WTC11 (cell line): ENCODE measurements around the gene PLEK. TPM values are rescaled to one million over a fixed set of nuclear protein-coding genes. Genes with fewer than 3 reads are reported as not detected.

Source experiments
- ATAC-seq: fragments of 200-7000 bp; cut with Tn5 transposase; 2 replicates; pipeline ENCODE4 v1.10.0; 2021; ENCODE audit warnings: mild to moderate bottlenecking, moderate library complexity
- CTCF ChIA-PET: fragments of 300-600 bp; sonication (Branson Sonifier 250); formaldehyde crosslinking; loops from one replicate; lab custom pipeline; 2021; ENCODE audit warnings: antibody characterized with exemption; lab: Charles Lee
- POLR2A ChIA-PET: fragments of 350-600 bp; sonication (Branson Sonifier 250); formaldehyde crosslinking; loops from one replicate; lab custom pipeline; 2021; ENCODE audit warnings: antibody characterized with exemption; lab: Charles Lee
- DNase-seq: peaks from one replicate; pipeline ENCODE4 v3.0.0; 2021; ENCODE audit warnings: low spot score
- H3K27ac Mint-ChIP-seq: 2 replicates; pipeline ENCODE4 v1.8.0; 2021; ENCODE audit warnings: mixed read lengths
- H3K27me3 Mint-ChIP-seq: 2 replicates; pipeline ENCODE4 v1.8.0; 2021; ENCODE audit warnings: low read depth, mild to moderate bottlenecking, moderate library complexity, mixed read lengths
- H3K36me3 Mint-ChIP-seq: 2 replicates; pipeline ENCODE4 v1.8.0; 2021; ENCODE audit warnings: mixed read lengths
- H3K4me1 Mint-ChIP-seq: 2 replicates; pipeline ENCODE4 v1.8.0; 2022; ENCODE audit warnings: mixed read lengths
- H3K4me3 Mint-ChIP-seq: 2 replicates; pipeline ENCODE4 v1.8.0; 2021; ENCODE audit warnings: mild to moderate bottlenecking, moderate library complexity, mixed read lengths
- H3K9me3 Mint-ChIP-seq: 2 replicates; pipeline ENCODE4 v1.8.0; 2021; ENCODE audit warnings: mixed read lengths
- CBFB ChIP-seq: sonication (generic); formaldehyde crosslinking; IDR thresholded peaks from 2 replicates; pipeline ENCODE4 v1.8.1; 2022; ENCODE audit warnings: mild to moderate bottlenecking, low read depth, missing genetic modification reagents
- CREM ChIP-seq: sonication (generic); formaldehyde crosslinking; IDR thresholded peaks from 2 replicates; pipeline ENCODE4 v1.8.1; 2022; ENCODE audit warnings: mild to moderate bottlenecking, missing genetic modification reagents, moderate library complexity
- EMX1 ChIP-seq: fragments of 250-450 bp; sonication (Bioruptor Pico); IDR thresholded peaks from 2 replicates; pipeline ENCODE4 v1.8.0; 2021; ENCODE audit warnings: mild to moderate bottlenecking
- FOXP1 ChIP-seq: sonication (generic); formaldehyde crosslinking; IDR thresholded peaks from 2 replicates; pipeline ENCODE4 v1.8.0; 2022; ENCODE audit warnings: missing genetic modification reagents, mild to moderate bottlenecking, moderate library complexity, borderline replicate concordance
- GABPB1 ChIP-seq: sonication (generic); formaldehyde crosslinking; IDR thresholded peaks from 2 replicates; pipeline ENCODE4 v1.8.1; 2023; ENCODE audit warnings: mild to moderate bottlenecking, missing genetic modification reagents
- JUN ChIP-seq: sonication (generic); formaldehyde crosslinking; IDR thresholded peaks from 2 replicates; pipeline ENCODE4 v1.8.0; 2023; ENCODE audit warnings: mild to moderate bottlenecking, missing genetic modification reagents
- OVOL2 ChIP-seq: fragments of 250-450 bp; sonication (Bioruptor Pico); IDR thresholded peaks from 2 replicates; pipeline ENCODE4 v1.9.0; 2021; ENCODE audit warnings: mild to moderate bottlenecking, borderline replicate concordance
- RORB ChIP-seq: fragments of 250-450 bp; sonication (Bioruptor Pico); IDR thresholded peaks from 2 replicates; pipeline ENCODE4 v1.9.0; 2021; ENCODE audit warnings: mild to moderate bottlenecking
- SMAD3 ChIP-seq: sonication (generic); formaldehyde crosslinking; IDR thresholded peaks from 2 replicates; pipeline ENCODE4 v1.8.0; 2022; ENCODE audit warnings: missing genetic modification reagents, mild to moderate bottlenecking, borderline replicate concordance
- SOX15 ChIP-seq: fragments of 250-450 bp; sonication (Bioruptor Pico); IDR thresholded peaks from 2 replicates; pipeline ENCODE4 v1.9.0; 2021; ENCODE audit warnings: mild to moderate bottlenecking
- SP1 ChIP-seq: sonication (generic); formaldehyde crosslinking; conservative IDR thresholded peaks from 2 replicates; pipeline ENCODE4 v1.8.1; 2022; ENCODE audit warnings: missing genetic modification reagents
- TCF7 ChIP-seq: sonication (generic); formaldehyde crosslinking; IDR thresholded peaks from 2 replicates; pipeline ENCODE4 v1.8.0; 2022; ENCODE audit warnings: mild to moderate bottlenecking, low read depth, missing genetic modification reagents, moderate library complexity
- ZNF423 ChIP-seq: fragments of 250-450 bp; sonication (Bioruptor Pico); IDR thresholded peaks from 2 replicates; pipeline ENCODE4 v2.1.2; 2022; ENCODE audit warnings: mild to moderate bottlenecking, moderate library complexity
- total RNA-seq: library from RNA; stranded (reverse); gene quantifications from 3 replicates; pipeline ENCODE4 v1.2.3, GENCODE V29; 2021
- TF ChIP-seq, protein P1 (sequence below): sonication (generic); formaldehyde crosslinking; IDR thresholded peaks from 2 replicates; pipeline ENCODE4 v1.8.1; 2022; ENCODE audit warnings: low read depth, missing genetic modification reagents, borderline replicate concordance
- TF ChIP-seq, protein P2 (sequence below): sonication (generic); formaldehyde crosslinking; IDR thresholded peaks from 2 replicates; pipeline ENCODE4 v1.8.0; 2023; ENCODE audit warnings: mild to moderate bottlenecking, missing genetic modification reagents
- TF ChIP-seq, protein P3 (sequence below): sonication (generic); formaldehyde crosslinking; IDR thresholded peaks from 2 replicates; pipeline ENCODE4 v1.8.1; 2022; ENCODE audit warnings: mild to moderate bottlenecking, moderate library complexity, missing genetic modification reagents
- TF ChIP-seq, protein P4 (sequence below): sonication (generic); formaldehyde crosslinking; IDR thresholded peaks from 2 replicates; pipeline ENCODE4 v1.8.1; 2023; ENCODE audit warnings: mild to moderate bottlenecking, moderate library complexity, missing genetic modification reagents
- TF ChIP-seq, protein P5 (sequence below): sonication (generic); formaldehyde crosslinking; IDR thresholded peaks from 2 replicates; pipeline ENCODE4 v1.8.1; 2023; ENCODE audit warnings: mild to moderate bottlenecking, missing genetic modification reagents, moderate library complexity
- TF ChIP-seq, protein P6 (sequence below): sonication (generic); formaldehyde crosslinking; IDR thresholded peaks from 2 replicates; pipeline ENCODE4 v1.8.0; 2022; ENCODE audit warnings: mild to moderate bottlenecking, missing genetic modification reagents
- TF ChIP-seq, protein P7 (sequence below): fragments of 250-450 bp; sonication (Bioruptor Pico); conservative IDR thresholded peaks from 2 replicates; pipeline ENCODE4 v1.9.0; 2021; ENCODE audit warnings: mild to moderate bottlenecking
- TF ChIP-seq, protein P8 (sequence below): sonication (generic); formaldehyde crosslinking; IDR thresholded peaks from 2 replicates; pipeline ENCODE4 v1.8.0; 2022; ENCODE audit warnings: mild to moderate bottlenecking, missing genetic modification reagents

Gene PLEK
- total RNA-seq, 1 experiment from 2014 or later = 0.26 TPM

DNA sequence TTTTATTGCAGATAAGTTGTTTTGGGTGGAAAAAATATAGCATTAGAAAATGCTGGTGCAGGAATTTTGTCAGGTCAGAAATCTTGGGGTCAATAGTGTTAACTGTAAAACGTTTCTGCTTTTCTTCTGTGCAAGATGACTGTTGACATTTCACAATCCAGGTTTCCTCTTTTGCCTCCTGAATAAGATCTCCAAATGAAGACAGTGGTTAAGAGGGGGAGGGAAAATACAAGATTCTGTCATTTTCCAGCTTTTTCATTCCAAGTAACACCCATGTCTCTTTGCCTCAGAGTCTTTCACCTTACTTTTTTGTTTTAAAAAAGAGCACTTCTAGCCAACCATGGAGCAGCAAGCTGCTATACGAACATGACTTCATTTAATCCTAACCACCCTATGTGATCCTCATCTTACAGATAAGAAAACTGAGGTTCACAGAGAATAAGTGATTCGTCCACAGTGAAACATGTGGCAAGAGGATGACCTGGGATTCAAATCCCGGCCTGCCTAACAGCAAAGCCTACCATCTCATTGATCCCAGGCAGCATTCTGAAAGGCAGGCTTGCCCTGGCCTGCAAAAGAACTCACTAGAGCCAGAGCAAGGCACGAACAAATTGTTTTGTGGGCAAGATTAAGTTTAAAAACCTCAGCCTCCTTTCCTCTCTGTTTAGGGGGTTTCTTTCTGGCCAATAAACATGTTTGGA, 3.0 kb downstream of the PLEK start (continued):
- no peak for TF ChIP-seq ZNF423

DNA sequence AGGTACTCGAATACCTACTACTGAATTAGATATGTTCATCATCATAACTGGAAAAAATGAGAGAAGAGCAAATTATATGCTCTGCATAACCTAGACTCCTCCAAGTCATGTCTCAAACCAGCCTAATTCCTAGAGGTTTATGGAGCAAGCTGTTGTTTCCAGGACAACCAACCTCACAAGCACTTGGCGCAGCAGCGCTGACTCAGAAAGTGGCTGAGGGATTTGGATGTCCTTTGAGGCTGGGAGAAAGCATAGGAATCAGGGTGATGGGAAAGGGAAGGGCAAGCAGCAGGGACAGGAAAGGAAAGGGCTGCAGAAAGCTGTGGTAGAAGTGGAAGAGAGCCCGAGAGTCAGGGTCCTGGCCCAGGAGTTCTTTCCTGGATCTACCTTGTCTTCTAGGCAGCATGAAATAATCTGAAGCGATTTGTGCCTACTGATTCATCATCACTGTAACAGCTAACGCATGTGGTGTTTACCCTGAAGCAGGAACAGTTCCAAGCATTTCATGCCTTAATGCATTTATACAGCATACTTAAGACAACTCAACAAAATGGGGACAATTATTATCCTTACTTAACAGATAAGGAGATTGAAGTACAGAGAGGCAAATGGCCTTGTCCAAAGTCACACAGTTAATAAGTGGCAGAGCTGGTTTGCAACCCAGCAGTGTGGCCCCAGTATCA, 3.7 kb downstream of the PLEK start:
- H3K27me3 Mint-ChIP-seq = peaks cover 4% of the 10 kb centered on the region
- CTCF ChIA-PET = interaction anchor here (0.7 to 1.5 kb wide), 2 partner anchors 9 to 73 kb away, joined by 3 to 5 read pairs; no protein-coding TSS in a partner anchor
- DNase-seq = no peak

More for the DNA sequence above, 3.7 kb downstream of the PLEK start:
- TF ChIP-seq SP1 (CRISPR knock-in tag) (no peak), CREM (CRISPR knock-in tag) (no peak), TCF7 (no peak), FOXP1 (CRISPR knock-in tag) (no peak), RORB (CRISPR knock-in tag) (no peak), EMX1 (CRISPR knock-in tag) (no peak), SOX15 (CRISPR knock-in tag) (no peak), GABPB1 (CRISPR knock-in tag) (no peak), CBFB (no peak), SMAD3 (no peak), JUN (CRISPR knock-in tag) (no peak), OVOL2 (CRISPR knock-in tag) (no peak)
- TF ChIP-seq, protein P1, sequence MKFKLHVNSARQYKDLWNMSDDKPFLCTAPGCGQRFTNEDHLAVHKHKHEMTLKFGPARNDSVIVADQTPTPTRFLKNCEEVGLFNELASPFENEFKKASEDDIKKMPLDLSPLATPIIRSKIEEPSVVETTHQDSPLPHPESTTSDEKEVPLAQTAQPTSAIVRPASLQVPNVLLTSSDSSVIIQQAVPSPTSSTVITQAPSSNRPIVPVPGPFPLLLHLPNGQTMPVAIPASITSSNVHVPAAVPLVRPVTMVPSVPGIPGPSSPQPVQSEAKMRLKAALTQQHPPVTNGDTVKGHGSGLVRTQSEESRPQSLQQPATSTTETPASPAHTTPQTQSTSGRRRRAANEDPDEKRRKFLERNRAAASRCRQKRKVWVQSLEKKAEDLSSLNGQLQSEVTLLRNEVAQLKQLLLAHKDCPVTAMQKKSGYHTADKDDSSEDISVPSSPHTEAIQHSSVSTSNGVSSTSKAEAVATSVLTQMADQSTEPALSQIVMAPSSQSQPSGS (CRISPR knock-in tag) = no peak
- TF ChIP-seq, protein P2, sequence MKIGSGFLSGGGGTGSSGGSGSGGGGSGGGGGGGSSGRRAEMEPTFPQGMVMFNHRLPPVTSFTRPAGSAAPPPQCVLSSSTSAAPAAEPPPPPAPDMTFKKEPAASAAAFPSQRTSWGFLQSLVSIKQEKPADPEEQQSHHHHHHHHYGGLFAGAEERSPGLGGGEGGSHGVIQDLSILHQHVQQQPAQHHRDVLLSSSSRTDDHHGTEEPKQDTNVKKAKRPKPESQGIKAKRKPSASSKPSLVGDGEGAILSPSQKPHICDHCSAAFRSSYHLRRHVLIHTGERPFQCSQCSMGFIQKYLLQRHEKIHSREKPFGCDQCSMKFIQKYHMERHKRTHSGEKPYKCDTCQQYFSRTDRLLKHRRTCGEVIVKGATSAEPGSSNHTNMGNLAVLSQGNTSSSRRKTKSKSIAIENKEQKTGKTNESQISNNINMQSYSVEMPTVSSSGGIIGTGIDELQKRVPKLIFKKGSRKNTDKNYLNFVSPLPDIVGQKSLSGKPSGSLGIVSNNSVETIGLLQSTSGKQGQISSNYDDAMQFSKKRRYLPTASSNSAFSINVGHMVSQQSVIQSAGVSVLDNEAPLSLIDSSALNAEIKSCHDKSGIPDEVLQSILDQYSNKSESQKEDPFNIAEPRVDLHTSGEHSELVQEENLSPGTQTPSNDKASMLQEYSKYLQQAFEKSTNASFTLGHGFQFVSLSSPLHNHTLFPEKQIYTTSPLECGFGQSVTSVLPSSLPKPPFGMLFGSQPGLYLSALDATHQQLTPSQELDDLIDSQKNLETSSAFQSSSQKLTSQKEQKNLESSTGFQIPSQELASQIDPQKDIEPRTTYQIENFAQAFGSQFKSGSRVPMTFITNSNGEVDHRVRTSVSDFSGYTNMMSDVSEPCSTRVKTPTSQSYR (CRISPR knock-in tag) = no peak
- TF ChIP-seq, protein P3, sequence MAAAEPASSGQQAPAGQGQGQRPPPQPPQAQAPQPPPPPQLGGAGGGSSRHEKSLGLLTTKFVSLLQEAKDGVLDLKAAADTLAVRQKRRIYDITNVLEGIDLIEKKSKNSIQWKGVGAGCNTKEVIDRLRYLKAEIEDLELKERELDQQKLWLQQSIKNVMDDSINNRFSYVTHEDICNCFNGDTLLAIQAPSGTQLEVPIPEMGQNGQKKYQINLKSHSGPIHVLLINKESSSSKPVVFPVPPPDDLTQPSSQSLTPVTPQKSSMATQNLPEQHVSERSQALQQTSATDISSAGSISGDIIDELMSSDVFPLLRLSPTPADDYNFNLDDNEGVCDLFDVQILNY = no peak
- TF ChIP-seq, protein P4, sequence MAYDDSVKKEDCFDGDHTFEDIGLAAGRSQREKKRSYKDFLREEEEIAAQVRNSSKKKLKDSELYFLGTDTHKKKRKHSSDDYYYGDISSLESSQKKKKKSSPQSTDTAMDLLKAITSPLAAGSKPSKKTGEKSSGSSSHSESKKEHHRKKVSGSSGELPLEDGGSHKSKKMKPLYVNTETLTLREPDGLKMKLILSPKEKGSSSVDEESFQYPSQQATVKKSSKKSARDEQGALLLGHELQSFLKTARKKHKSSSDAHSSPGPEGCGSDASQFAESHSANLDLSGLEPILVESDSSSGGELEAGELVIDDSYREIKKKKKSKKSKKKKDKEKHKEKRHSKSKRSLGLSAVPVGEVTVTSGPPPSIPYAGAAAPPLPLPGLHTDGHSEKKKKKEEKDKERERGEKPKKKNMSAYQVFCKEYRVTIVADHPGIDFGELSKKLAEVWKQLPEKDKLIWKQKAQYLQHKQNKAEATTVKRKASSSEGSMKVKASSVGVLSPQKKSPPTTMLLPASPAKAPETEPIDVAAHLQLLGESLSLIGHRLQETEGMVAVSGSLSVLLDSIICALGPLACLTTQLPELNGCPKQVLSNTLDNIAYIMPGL (CRISPR knock-in tag) = no peak
- TF ChIP-seq, protein P5, sequence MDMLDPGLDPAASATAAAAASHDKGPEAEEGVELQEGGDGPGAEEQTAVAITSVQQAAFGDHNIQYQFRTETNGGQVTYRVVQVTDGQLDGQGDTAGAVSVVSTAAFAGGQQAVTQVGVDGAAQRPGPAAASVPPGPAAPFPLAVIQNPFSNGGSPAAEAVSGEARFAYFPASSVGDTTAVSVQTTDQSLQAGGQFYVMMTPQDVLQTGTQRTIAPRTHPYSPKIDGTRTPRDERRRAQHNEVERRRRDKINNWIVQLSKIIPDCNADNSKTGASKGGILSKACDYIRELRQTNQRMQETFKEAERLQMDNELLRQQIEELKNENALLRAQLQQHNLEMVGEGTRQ (CRISPR knock-in tag) = no peak
- TF ChIP-seq, protein P6, sequence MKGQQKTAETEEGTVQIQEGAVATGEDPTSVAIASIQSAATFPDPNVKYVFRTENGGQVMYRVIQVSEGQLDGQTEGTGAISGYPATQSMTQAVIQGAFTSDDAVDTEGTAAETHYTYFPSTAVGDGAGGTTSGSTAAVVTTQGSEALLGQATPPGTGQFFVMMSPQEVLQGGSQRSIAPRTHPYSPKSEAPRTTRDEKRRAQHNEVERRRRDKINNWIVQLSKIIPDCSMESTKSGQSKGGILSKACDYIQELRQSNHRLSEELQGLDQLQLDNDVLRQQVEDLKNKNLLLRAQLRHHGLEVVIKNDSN (CRISPR knock-in tag) = no peak
- TF ChIP-seq, protein P7, sequence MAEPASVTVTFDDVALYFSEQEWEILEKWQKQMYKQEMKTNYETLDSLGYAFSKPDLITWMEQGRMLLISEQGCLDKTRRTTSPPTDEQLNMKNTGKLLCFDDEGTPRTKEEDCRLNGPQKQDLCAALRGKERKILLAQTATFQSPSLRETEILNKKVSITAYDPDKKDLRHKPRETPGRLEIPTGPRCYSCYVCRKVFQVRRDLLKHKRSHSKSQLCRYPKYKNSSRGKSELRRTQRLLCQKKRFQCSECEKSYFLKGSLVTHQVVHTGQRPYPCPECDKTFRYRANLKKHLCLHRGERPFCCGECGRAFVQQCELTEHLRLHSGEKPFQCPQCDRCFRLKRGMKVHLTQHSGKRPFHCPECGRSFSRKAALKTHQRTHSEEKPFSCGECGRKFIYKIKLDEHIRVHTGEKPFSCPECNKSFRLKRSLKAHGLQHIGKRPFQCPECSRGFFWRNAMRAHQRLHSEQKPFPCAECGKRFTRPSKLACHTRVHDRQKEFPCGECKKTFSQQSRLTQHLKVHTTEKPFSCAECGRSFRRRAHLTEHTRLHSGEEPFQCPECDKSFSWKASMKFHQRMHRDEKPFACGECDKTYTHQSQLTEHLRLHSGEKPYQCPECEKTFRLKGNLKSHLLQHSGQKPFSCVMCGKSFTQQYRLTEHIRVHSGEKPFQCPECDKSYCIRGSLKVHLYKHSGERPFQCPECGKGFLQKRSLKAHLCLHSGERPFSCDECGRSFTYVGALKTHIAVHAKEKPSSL (CRISPR knock-in tag) = no peak
- TF ChIP-seq, protein P8, sequence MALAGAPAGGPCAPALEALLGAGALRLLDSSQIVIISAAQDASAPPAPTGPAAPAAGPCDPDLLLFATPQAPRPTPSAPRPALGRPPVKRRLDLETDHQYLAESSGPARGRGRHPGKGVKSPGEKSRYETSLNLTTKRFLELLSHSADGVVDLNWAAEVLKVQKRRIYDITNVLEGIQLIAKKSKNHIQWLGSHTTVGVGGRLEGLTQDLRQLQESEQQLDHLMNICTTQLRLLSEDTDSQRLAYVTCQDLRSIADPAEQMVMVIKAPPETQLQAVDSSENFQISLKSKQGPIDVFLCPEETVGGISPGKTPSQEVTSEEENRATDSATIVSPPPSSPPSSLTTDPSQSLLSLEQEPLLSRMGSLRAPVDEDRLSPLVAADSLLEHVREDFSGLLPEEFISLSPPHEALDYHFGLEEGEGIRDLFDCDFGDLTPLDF = no peak
- H3K27ac Mint-ChIP-seq = no peak overlapping the region
- H3K4me1 Mint-ChIP-seq = peaks cover 7% of the 10 kb centered on the region
- ATAC-seq = no peak
- POLR2A ChIA-PET = no interaction called here
- no peaks in the 10 kb centered on the region for H3K36me3 Mint-ChIP-seq
- 0 out of 2 replicates have a peak, but pooled peaks cover 3% of the 10 kb centered on the region for H3K9me3 Mint-ChIP-seq
- H3K4me3 Mint-ChIP-seq = no peak overlapping the region
